Lower leg skin (tissue), 3 donors: Measurements from ENCODE around the gene PNO1.

Experiments
- POLR2A ChIP-seq, 2 donors: fragments of 450-650 bp; IDR thresholded peaks; one replicate each; pipeline ENCODE4 v1.6.1; 2016 to 2017; ENCODE audit warnings: antibody characterized with exemption in 2 of 2, mild to moderate bottlenecking in 1 of 2, moderate library complexity in 1 of 2
- TF ChIP-seq, protein P1 (sequence below), 3 donors: fragments of 450-650 bp; IDR thresholded peaks; one replicate each; pipeline ENCODE4 v1.5.1; 2016; ENCODE audit warnings: antibody characterized with exemption in 3 of 3, mild to moderate bottlenecking in 3 of 3, moderate library complexity in 2 of 3

DNA sequence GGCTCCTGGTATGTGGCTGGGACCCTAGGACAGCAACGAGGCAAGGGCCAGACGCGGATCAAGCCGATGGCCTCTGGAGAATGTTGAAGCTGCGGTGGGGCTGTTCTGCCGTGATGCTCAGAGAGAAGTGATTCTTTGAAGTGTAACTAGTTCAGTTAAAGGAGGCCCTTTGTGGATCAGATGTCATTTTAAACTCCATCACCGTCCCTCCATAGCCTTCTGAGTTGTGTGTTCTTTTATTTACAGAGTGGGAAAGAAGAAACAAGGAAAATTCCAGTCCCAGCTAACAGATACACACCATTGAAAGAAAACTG, 403 bp downstream of the PNO1 start:
- TF ChIP-seq, protein P1, sequence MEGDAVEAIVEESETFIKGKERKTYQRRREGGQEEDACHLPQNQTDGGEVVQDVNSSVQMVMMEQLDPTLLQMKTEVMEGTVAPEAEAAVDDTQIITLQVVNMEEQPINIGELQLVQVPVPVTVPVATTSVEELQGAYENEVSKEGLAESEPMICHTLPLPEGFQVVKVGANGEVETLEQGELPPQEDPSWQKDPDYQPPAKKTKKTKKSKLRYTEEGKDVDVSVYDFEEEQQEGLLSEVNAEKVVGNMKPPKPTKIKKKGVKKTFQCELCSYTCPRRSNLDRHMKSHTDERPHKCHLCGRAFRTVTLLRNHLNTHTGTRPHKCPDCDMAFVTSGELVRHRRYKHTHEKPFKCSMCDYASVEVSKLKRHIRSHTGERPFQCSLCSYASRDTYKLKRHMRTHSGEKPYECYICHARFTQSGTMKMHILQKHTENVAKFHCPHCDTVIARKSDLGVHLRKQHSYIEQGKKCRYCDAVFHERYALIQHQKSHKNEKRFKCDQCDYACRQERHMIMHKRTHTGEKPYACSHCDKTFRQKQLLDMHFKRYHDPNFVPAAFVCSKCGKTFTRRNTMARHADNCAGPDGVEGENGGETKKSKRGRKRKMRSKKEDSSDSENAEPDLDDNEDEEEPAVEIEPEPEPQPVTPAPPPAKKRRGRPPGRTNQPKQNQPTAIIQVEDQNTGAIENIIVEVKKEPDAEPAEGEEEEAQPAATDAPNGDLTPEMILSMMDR (IDR thresholded peaks at IDR 0.05): no peak
- TF ChIP-seq POLR2A (IDR thresholded peaks at IDR 0.05): no peak
